HepG2 (cell line): ENCODE measurements around the gene FRMD1. TPM values are rescaled to one million over a fixed set of nuclear protein-coding genes. Genes with fewer than 3 reads are reported as not detected.

ENCODE experiments used
- ARNT ChIP-seq: fragments of 450-650 bp; IDR thresholded peaks from 2 replicates; pipeline ENCODE4 v1.6.1; 2017
- ATF7-NPFF ChIP-seq: sonication (generic); formaldehyde crosslinking; IDR thresholded peaks from 2 replicates; pipeline ENCODE4 v1.8.1; 2023; ENCODE audit warnings: mild to moderate bottlenecking, low read depth, missing genetic modification reagents, moderate library complexity
- HIC2 ChIP-seq: sonication (generic); formaldehyde crosslinking; IDR thresholded peaks from 2 replicates; pipeline ENCODE4 v1.9.0; 2022; ENCODE audit warnings: low read depth, missing genetic modification reagents
- HMGXB4 ChIP-seq, 2 experiments: sonication (generic) in 1 of 2; formaldehyde crosslinking in 1 of 2; IDR thresholded peaks; 2 replicates each; pipeline versions ENCODE4 v1.4.0 to v1.6.1; 2018 to 2020; ENCODE audit warnings: missing genetic modification reagents in 2 of 2, borderline replicate concordance in 1 of 2, low read depth in 1 of 2, mild to moderate bottlenecking in 1 of 2, missing biosample characterization in 1 of 2
- HNF4A ChIP-seq: sonication (generic); formaldehyde crosslinking; IDR thresholded peaks from 2 replicates; pipeline ENCODE4 v1.4.0; 2020; ENCODE audit warnings: missing genetic modification reagents
- JUNB ChIP-seq: sonication (generic); formaldehyde crosslinking; IDR thresholded peaks from 2 replicates; pipeline ENCODE4 v1.8.0; 2022; ENCODE audit warnings: missing genetic modification reagents, mild to moderate bottlenecking, borderline replicate concordance
- MAFG ChIP-seq: sonication (generic); formaldehyde crosslinking; IDR thresholded peaks from 2 replicates; pipeline ENCODE4 v1.5.1; 2020; ENCODE audit warnings: mild to moderate bottlenecking, missing genetic modification reagents
- NFIC ChIP-seq: IDR thresholded peaks from 2 replicates; pipeline ENCODE4 v1.6.1; 2012; ENCODE audit warnings: mild to moderate bottlenecking, low read length, inconsistent platforms
- ZBED4 ChIP-seq: sonication (generic); formaldehyde crosslinking; IDR thresholded peaks from 2 replicates; pipeline ENCODE4 v1.4.0; 2020; ENCODE audit warnings: missing genetic modification reagents, borderline replicate concordance
- ZNF207 ChIP-seq: fragments of 450-650 bp; IDR thresholded peaks from 2 replicates; pipeline ENCODE4 v1.6.1; 2016; ENCODE audit warnings: antibody characterized with exemption, borderline replicate concordance
- ZNF24 ChIP-seq: fragments of 450-650 bp; IDR thresholded peaks from 2 replicates; pipeline ENCODE4 v1.6.1; 2017; ENCODE audit warnings: antibody characterized with exemption, mild to moderate bottlenecking
- ZNF276 ChIP-seq: sonication (generic); formaldehyde crosslinking; IDR thresholded peaks from 2 replicates; pipeline ENCODE4 v1.4.0; 2020; ENCODE audit warnings: mild to moderate bottlenecking, low read depth, missing genetic modification reagents
- ZNF687 ChIP-seq: sonication (generic); formaldehyde crosslinking; IDR thresholded peaks from 2 replicates; pipeline ENCODE4 v1.5.1; 2020; ENCODE audit warnings: mild to moderate bottlenecking, missing genetic modification reagents, moderate library complexity
- ZNF788 ChIP-seq: sonication (generic); formaldehyde crosslinking; IDR thresholded peaks from 2 replicates; pipeline ENCODE4 v1.5.0; 2020; ENCODE audit warnings: mild to moderate bottlenecking, missing genetic modification reagents, borderline replicate concordance
- ZSCAN31 ChIP-seq: sonication (generic); formaldehyde crosslinking; IDR thresholded peaks from 2 replicates; pipeline ENCODE4 v1.5.0; 2020; ENCODE audit warnings: low read depth, mild to moderate bottlenecking, missing genetic modification reagents
- polyA plus RNA-seq, 8 experiments: library from polyadenylated mRNA; depleted of rRNA in 3 of 8; stranded (reverse) in 7 of 8; unstranded in 1 of 8; fragments of >200 nt; fragmentation: Illumina TruSeq in 4 of 8; extraction: Trizol in 4 of 8; gene quantifications; 2 replicates each; pipeline versions ENCODE4 v1.2.1 to v1.2.3, GENCODE V29; 2011 to 2016; ENCODE audit warnings: low read depth in 4 of 8, missing spikeins in 1 of 8, mixed read lengths in 1 of 8; ENCODE audit not compliant: insufficient read depth in 1 of 8
- total RNA-seq, 5 experiments: library from RNA; depleted of rRNA; stranded (reverse); fragments of >200 nt; fragmentation: Illumina TruSeq; extraction: Trizol; gene quantifications; 2 replicates each; pipeline ENCODE4 v1.2.3, GENCODE V29; 2016; ENCODE audit warnings: low read depth in 1 of 5

Gene FRMD1
- total and polyA plus RNA-seq, 2 of the 13 experiments (the other 11 are each of a cell fraction or from before 2014, with no cell fraction given) = 0.01 TPM; not detected in 1

- no peak for TF ChIP-seq ATF7-NPFF (CRISPR knock-in tag)
- no peak for TF ChIP-seq ZNF24
- 0 out of 2 replicates have a peak, but pooled peaks have one; percentile 9 for TF ChIP-seq ZNF276 (CRISPR knock-in tag)
- TF ChIP-seq ZNF687 (CRISPR knock-in tag) = peak; percentile 63
- no peak for TF ChIP-seq ZNF207
- TF ChIP-seq ZBED4 (CRISPR knock-in tag) = no peak
- TF ChIP-seq NFIC = no peak
- peak; percentile 55; the same call in 1 of the 2 replicates for TF ChIP-seq ZNF788 (CRISPR knock-in tag)
- peak; percentile 59; the same call in 1 of the 2 replicates for TF ChIP-seq HIC2 (CRISPR knock-in tag)
- 0 out of 4 replicates have a peak, but pooled peaks of 1 of the 2 experiments have one; percentile 20 for TF ChIP-seq HMGXB4 (CRISPR knock-in tag; IDR thresholded peaks at IDR 0.05; ENCODE audit: borderline replicate concordance in 1 of 2, low read depth in 1 of 2)
- TF ChIP-seq HNF4A (CRISPR knock-in tag) = peak; percentile 26; the same call in 1 of the 2 replicates
- TF ChIP-seq ARNT = no peak
- TF ChIP-seq ZSCAN31 (CRISPR knock-in tag) = 0 out of 2 replicates have a peak, but pooled peaks have one; percentile 44
- no peak for TF ChIP-seq MAFG
- no peak for TF ChIP-seq JUNB (CRISPR knock-in tag)
Observed at GRCh38 chr6:168078943-168079405, at the start of gene FRMD1 (continued).
